ENCODE measurements around the gene FMO3. TPM values are rescaled to one million over a fixed set of nuclear protein-coding genes. Genes with fewer than 3 reads are reported as not detected.

The FMO3 gene
- total and polyA plus RNA-seq, 12 donors, result 0.22 to 34.6 (median 12.9) TPM

GRCh38 chr1:171119648-171120047 is 28.9 kb downstream of the FMO3 start:
- Histone ChIP-seq H3K4me1 (replicated peaks in 1 of 2) (no peaks in the 10 kb centered on the region), H3K9me3 (replicated peaks in 1 of 3) (no peaks in the 10 kb centered on the region), H3K36me3 (replicated peaks in 1 of 2) (no peaks in the 10 kb centered on the region), H3K4me3 (no peak overlapping the region), H3K27ac (no peak overlapping the region), H3K27me3 (no peaks in the 10 kb centered on the region)
- TF ChIP-seq CTCF (IDR thresholded peaks at IDR 0.05), result no peak
- TF ChIP-seq POLR2A (IDR thresholded peaks at IDR 0.05), result no peak
- WGBS, 4 donors, result 26 to 58% (median 46%) methylated on average over 2 of the region's 2 CpGs
- no peak for DNase-seq
- intact Hi-C loops (cut with DNase I), result no loop called here

GRCh38 chr1:171122299-171122698 is 31.6 kb downstream of the FMO3 start:
- Histone ChIP-seq H3K27ac (peak overlapping the region in 1 of 5 donors; percentile 48), H3K27me3 (no peaks in the 10 kb centered on the region), H3K4me3 (no peak overlapping the region), H3K9me3 (replicated peaks in 1 of 3) (no peaks in the 10 kb centered on the region), H3K4me1 (replicated peaks in 1 of 2) (no peaks in the 10 kb centered on the region), H3K36me3 (replicated peaks in 1 of 2) (no peaks in the 10 kb centered on the region)
- no peak for DNase-seq
- intact Hi-C loops (cut with DNase I), result no loop called here
- TF ChIP-seq CTCF (IDR thresholded peaks at IDR 0.05), result no peak
- TF ChIP-seq POLR2A (IDR thresholded peaks at IDR 0.05), result no peak

- no peak overlapping the region for H3K4me3 ChIP-seq
- H3K9me3 ChIP-seq (replicated peaks in 1 of 3), result no peaks in the 10 kb centered on the region
- no peaks in the 10 kb centered on the region for H3K36me3 ChIP-seq (replicated peaks in 1 of 2)
- no peaks in the 10 kb centered on the region for H3K4me1 ChIP-seq (replicated peaks in 1 of 2)
- no peaks in the 10 kb centered on the region for H3K27me3 ChIP-seq
- peak overlapping the region in 1 of 5 donors; percentile 48 for H3K27ac ChIP-seq
- no peak for TF ChIP-seq POLR2A (IDR thresholded peaks at IDR 0.05)
- TF ChIP-seq CTCF (IDR thresholded peaks at IDR 0.05), result no peak
- DNase-seq, result no peak
- intact Hi-C loops (cut with DNase I), result no loop called here
Observed at GRCh38 chr1:171122893-171123292, 32.2 kb downstream of the FMO3 start.

- intact Hi-C loops (cut with DNase I), result no loop called here
- TF ChIP-seq POLR2A (IDR thresholded peaks at IDR 0.05), result no peak
- TF ChIP-seq CTCF (IDR thresholded peaks at IDR 0.05), result no peak
- Histone ChIP-seq H3K4me1 (replicated peaks in 1 of 2) (no peaks in the 10 kb centered on the region), H3K27me3 (no peaks in the 10 kb centered on the region), H3K27ac (no peak overlapping the region), H3K9me3 (replicated peaks in 1 of 3) (peaks cover 0 to 8% (median 0%) of the 10 kb centered on the region in 3 donors), H3K36me3 (replicated peaks in 1 of 2) (no peaks in the 10 kb centered on the region), H3K4me3 (no peak overlapping the region)
- WGBS, 4 donors, result 59 to 76% (median 66%) methylated on average over 4 of the region's 4 CpGs
- no peak for DNase-seq
Observed at GRCh38 chr1:171126504-171126903, 35.8 kb downstream of the FMO3 start.

All from adrenal gland (tissue), 12 donors.